Transverse colon (tissue), 4 donors: ENCODE data around the gene AKR1B1. TPM values are rescaled to one million over a fixed set of nuclear protein-coding genes. Genes with fewer than 3 reads are reported as not detected.

Experiments
- DNase-seq: peaks from one replicate; pipeline ENCODE4 v3.0.0-alpha.2; 2019
- H3K27ac ChIP-seq, 4 donors: fragments of 200-600 bp; sonication (generic); 2 replicates each; pipeline ENCODE4 v1.5.1; 2016 to 2018; ENCODE audit warnings: inconsistent platforms in 4 of 4
- H3K27me3 ChIP-seq: fragments of 200-600 bp; sonication (generic); 2 replicates; pipeline ENCODE4 v1.5.1; 2017; ENCODE audit warnings: inconsistent platforms
- H3K36me3 ChIP-seq, 4 donors: fragments of 200-600 bp; sonication (generic); 2 replicates each; pipeline ENCODE4 v1.5.1; 2017 to 2019; ENCODE audit warnings: inconsistent platforms in 4 of 4
- H3K4me1 ChIP-seq, 4 donors: fragments of 200-600 bp; sonication (generic); 2 replicates each; pipeline ENCODE4 v1.5.1; 2017 to 2020; ENCODE audit warnings: inconsistent platforms in 4 of 4
- H3K4me3 ChIP-seq, 4 donors: fragments of 200-600 bp; sonication (generic); 1 replicate in 1 of 4; 2 replicates in 3 of 4; pipeline versions ENCODE4 v1.5.1 to v1.6.1; 2017 to 2019; ENCODE audit warnings: inconsistent platforms in 4 of 4
- H3K9me3 ChIP-seq, 2 donors: fragments of 200-600 bp; sonication (generic); 2 replicates each; pipeline ENCODE4 v1.5.1; 2017 to 2019; ENCODE audit warnings: inconsistent platforms in 2 of 2
- CTCF ChIP-seq, 5 experiments: fragments of 200-600 bp in 3 of 5; fragments of 450-650 bp in 2 of 5; sonication (generic) in 3 of 5; IDR thresholded peaks; 1 replicate in 2 of 5; 2 replicates in 3 of 5; pipeline ENCODE4 v1.5.1; 2016 to 2017; ENCODE audit warnings: antibody characterized with exemption in 5 of 5, inconsistent platforms in 3 of 5, mild to moderate bottlenecking in 2 of 5, moderate library complexity in 1 of 5
- EP300 ChIP-seq: sonication (generic); formaldehyde crosslinking; IDR thresholded peaks from one replicate; pipeline ENCODE4 v1.6.1; 2017; ENCODE audit warnings: antibody characterized with exemption, low read depth
- POLR2A ChIP-seq: fragments of 450-650 bp; IDR thresholded peaks from one replicate; pipeline ENCODE4 v1.6.1; 2016; ENCODE audit warnings: antibody characterized with exemption, mild to moderate bottlenecking, moderate library complexity
- POLR2AphosphoS5 ChIP-seq, 3 donors: sonication (generic); formaldehyde crosslinking; IDR thresholded peaks; one replicate each; pipeline ENCODE4 v1.6.1; 2016; ENCODE audit warnings: antibody characterized with exemption in 3 of 3
- WGBS, 2 donors: methylation state at CpG; one replicate each; pipeline ENCODE4 v1.1.5; 2018; ENCODE audit warnings: low coverage in 1 of 2; 5-methylcytosine and 5-hydroxymethylcytosine counted together
- in situ Hi-C, 4 donors: fragments of 200-750 bp; cut with MboI; loops; one replicate each; pipeline versions ENCODE4 v1.15.0 to v1.15.1; 2017; ENCODE audit warnings: low sequenced_read_pairs in 3 of 4, low pct_ligation_motif_present in 1 of 4, low pct_unique_long_range_greater_than_20kb in 1 of 4
- intact Hi-C: fragments of 100-400 bp; cut with DNase I; formaldehyde crosslinking; loops from one replicate; pipeline ENCODE4 v1.15.1; 2023; ENCODE audit warnings: low total_unique reads
- total RNA-seq, 4 donors: library from RNA; depleted of rRNA; stranded (reverse); fragments of >200 nt; gene quantifications; one replicate each; pipeline ENCODE4 v1.1.0, GENCODE V29; 2016

AKR1B1 gene
- total RNA-seq, 4 donors from 2014 or later = 6.4 to 37.2 (median 19.4) TPM

- TF ChIP-seq CTCF (IDR thresholded peaks at IDR 0.05) (no peak), POLR2A (no peak), EP300 (no peak), POLR2AphosphoS5 (IDR thresholded peaks at IDR 0.05) (no peak)
- Histone ChIP-seq H3K9me3 (no peaks in the 10 kb centered on the region), H3K27ac (no peak overlapping the region), H3K27me3 (no peaks in the 10 kb centered on the region), H3K36me3 (no peaks in the 10 kb centered on the region), H3K4me1 (peaks cover 1 to 17% (median 15%) of the 10 kb centered on the region in 4 donors), H3K4me3 (no peak overlapping the region)
- in situ Hi-C loops (loop anchor here in 2 of 4 donors (25.0 kb wide), 2 partner anchors 109 to 534 kb away; partner anchors contain the start of genes AKR1B10 (in 1 of the 2) and AKR1B15 (in 1 of the 2)), intact Hi-C loops (no loop called here)
- no peak for DNase-seq
- 69 to 76% methylated on average over 2 of the region's 2 CpGs for WGBS, 2 donors
Observed at GRCh38 chr7:134427896-134428295, 31.0 kb downstream of the AKR1B1 start.

GRCh38 chr7:134425777-134426176 lies 33.1 kb downstream of the AKR1B1 start:
- intact Hi-C loops = no loop called here
- H3K27me3 ChIP-seq = no peaks in the 10 kb centered on the region
- H3K36me3 ChIP-seq = no peaks in the 10 kb centered on the region
- TF ChIP-seq EP300 (no peak), CTCF (IDR thresholded peaks at IDR 0.05) (no peak), POLR2A (no peak), POLR2AphosphoS5 (IDR thresholded peaks at IDR 0.05) (no peak)
- DNase-seq = no peak
- H3K9me3 ChIP-seq = no peaks in the 10 kb centered on the region
- H3K4me1 ChIP-seq = peaks cover 0 to 14% (median 0%) of the 10 kb centered on the region in 4 donors
- H3K4me3 ChIP-seq = no peak overlapping the region
- in situ Hi-C loops = loop anchor here in 2 of 4 donors (25.0 kb wide), 2 partner anchors 112 to 537 kb away; partner anchors contain the start of genes AKR1B10 (in 1 of the 2) and AKR1B15 (in 1 of the 2)
- H3K27ac ChIP-seq = no peak overlapping the region
- WGBS, 2 donors = 86 to 90% methylated on average over 1 of the region's 1 CpG

GRCh38 chr7:134422638-134423037 lies 36.3 kb downstream of the AKR1B1 start:
- Histone ChIP-seq H3K4me1 (peaks cover 0 to 23% (median 0%) of the 10 kb centered on the region in 4 donors), H3K27ac (no peak overlapping the region), H3K9me3 (no peaks in the 10 kb centered on the region), H3K4me3 (no peak overlapping the region), H3K27me3 (no peaks in the 10 kb centered on the region), H3K36me3 (no peaks in the 10 kb centered on the region)
- TF ChIP-seq POLR2A = no peak
- no peak for TF ChIP-seq POLR2AphosphoS5 (IDR thresholded peaks at IDR 0.05)
- no peak for TF ChIP-seq CTCF (IDR thresholded peaks at IDR 0.05)
- no peak for TF ChIP-seq EP300
- in situ Hi-C loops = no loop called here
- no peak for DNase-seq
- WGBS, 2 donors = 58% methylated on average over 4 of the region's 4 CpGs; no CpG with 5 or more reads in 1 of the 2 donors
- intact Hi-C loops = no loop called here

GRCh38 chr7:134422008-134422407 lies 36.9 kb downstream of the AKR1B1 start:
- Histone ChIP-seq H3K4me3 (no peak overlapping the region), H3K27ac (no peak overlapping the region), H3K27me3 (no peaks in the 10 kb centered on the region), H3K36me3 (no peaks in the 10 kb centered on the region), H3K9me3 (no peaks in the 10 kb centered on the region), H3K4me1 (peaks cover 0 to 23% (median 0%) of the 10 kb centered on the region in 4 donors)
- WGBS, 2 donors = 56 to 63% methylated on average over 2 to 3 of the region's 3 CpGs
- no peak for TF ChIP-seq CTCF (IDR thresholded peaks at IDR 0.05)
- TF ChIP-seq POLR2AphosphoS5 (IDR thresholded peaks at IDR 0.05) = no peak
- TF ChIP-seq EP300 = no peak
- no peak for TF ChIP-seq POLR2A
- in situ Hi-C loops (no loop called here), intact Hi-C loops (no loop called here)
- DNase-seq = no peak
